NB4 (cell line): Measurements from ENCODE around the gene MT1E.

Experiments used
- CTCF ChIP-seq: IDR thresholded peaks from one replicate; pipeline ENCODE4 v1.5.1; 2012; ENCODE audit warnings: low read depth, low read length
- MAX ChIP-seq: IDR thresholded peaks from 2 replicates; pipeline ENCODE4 v1.6.1; 2011; ENCODE audit warnings: low read depth, low read length
- MYC ChIP-seq: IDR thresholded peaks from 2 replicates; pipeline ENCODE4 v1.6.1; 2011; ENCODE audit warnings: low read depth, low read length
- POLR2A ChIP-seq: IDR thresholded peaks from 2 replicates; pipeline ENCODE4 v1.6.1; 2011; ENCODE audit warnings: mild to moderate bottlenecking; ENCODE audit not compliant: insufficient read length; ENCODE audit errors: extremely low read depth

GRCh38 chr16:56617212-56618085 lies 8.1 kb upstream of the MT1E start:
- TF ChIP-seq CTCF (no peak), POLR2A (no peak), MAX (no peak), MYC (no peak)
